H1 (cell line): ENCODE measurements around the gene BABAM1.

Source experiments
- CREB1 ChIP-seq: IDR thresholded peaks from 2 replicates; pipeline ENCODE4 v1.6.1; 2012; ENCODE audit warnings: inconsistent platforms
- GTF2F1 ChIP-seq: IDR thresholded peaks from 2 replicates; pipeline ENCODE4 v1.6.1; 2012; ENCODE audit warnings: low read depth, low read length, improper control_type of control experiment, borderline replicate concordance
- NRF1 ChIP-seq: IDR thresholded peaks from 2 replicates; pipeline ENCODE4 v1.6.1; 2011; ENCODE audit warnings: mild to moderate bottlenecking, low read depth, low read length, improper control_type of control experiment
- PHF8 ChIP-seq: fragments of 200-600 bp; sonication (generic); conservative IDR thresholded peaks from 2 replicates; pipeline ENCODE4 v1.7.1; 2012; ENCODE audit warnings: low read depth, mild to moderate bottlenecking, inconsistent platforms, low read length, moderate library complexity
- POLR2A ChIP-seq, 2 experiments: IDR thresholded peaks; 1 replicate in 1 of 2; 2 replicates in 1 of 2; pipeline ENCODE4 v1.6.1; 2011; ENCODE audit warnings: low read depth in 2 of 2, low read length in 2 of 2, mild to moderate bottlenecking in 2 of 2; ENCODE audit errors: control extremely low read depth in 1 of 2
- POLR2AphosphoS5 ChIP-seq: IDR thresholded peaks from 2 replicates; pipeline ENCODE4 v1.6.1; 2011; ENCODE audit warnings: low read depth, low read length

GRCh38 chr19:17266975-17267788 is at the start of gene BABAM1:
- TF ChIP-seq POLR2A (IDR thresholded peaks at IDR 0.05; ENCODE audit: control extremely low read depth in 1 of 2, low read depth in 2 of 2, low read length in 2 of 2) (peak; percentile 50 to 94), PHF8 (peak; percentile 69), NRF1 (no peak), CREB1 (peak; percentile 71), GTF2F1 (no peak), POLR2AphosphoS5 (peak; percentile 67; the same call in 1 of the 2 replicates)
